IMR-90 (cell line): ENCODE measurements around the gene SLC25A2.

Experiments
- BHLHE40 ChIP-seq: fragments of 150-350 bp; IDR thresholded peaks from 2 replicates; pipeline ENCODE4 v1.6.1; 2016; ENCODE audit warnings: mild to moderate bottlenecking, low read depth, low read length
- CEBPB ChIP-seq: IDR thresholded peaks from 2 replicates; pipeline ENCODE4 v1.6.1; 2012; ENCODE audit warnings: low read depth, low read length, improper control_type of control experiment
- CHD1 ChIP-seq: IDR thresholded peaks from 2 replicates; pipeline ENCODE4 v1.6.1; 2012; ENCODE audit warnings: low read depth, low read length, improper control_type of control experiment
- CTCF ChIP-seq: conservative IDR thresholded peaks from 2 replicates; pipeline ENCODE4 v1.5.1; 2012; ENCODE audit warnings: mild to moderate bottlenecking, low read depth, low read length, improper control_type of control experiment
- ELK1 ChIP-seq: fragments of 150-350 bp; IDR thresholded peaks from 2 replicates; pipeline ENCODE4 v1.6.1; 2016; ENCODE audit warnings: low read depth, mild to moderate bottlenecking, low read length, moderate library complexity, borderline replicate concordance
- MAFK ChIP-seq: IDR thresholded peaks from 2 replicates; pipeline ENCODE4 v1.6.1; 2012; ENCODE audit warnings: low read depth, low read length, improper control_type of control experiment
- MAZ ChIP-seq: IDR thresholded peaks from 2 replicates; pipeline ENCODE4 v1.6.1; 2012; ENCODE audit warnings: low read depth, mild to moderate bottlenecking, low read length, improper control_type of control experiment, moderate library complexity, borderline replicate concordance
- MXI1 ChIP-seq: IDR thresholded peaks from 2 replicates; pipeline ENCODE4 v1.6.1; 2012; ENCODE audit warnings: low read depth, mild to moderate bottlenecking, low read length, moderate library complexity, borderline replicate concordance
- NFE2L2 ChIP-seq: fragments of 150-350 bp; IDR thresholded peaks from 2 replicates; pipeline ENCODE4 v1.6.1; 2016; ENCODE audit warnings: low read depth, mild to moderate bottlenecking, low read length
- POLR2A ChIP-seq: IDR thresholded peaks from 2 replicates; pipeline ENCODE4 v1.6.1; 2012; ENCODE audit warnings: mild to moderate bottlenecking, low read depth, low read length
- RAD21 ChIP-seq: IDR thresholded peaks from 2 replicates; pipeline ENCODE4 v1.6.1; 2012; ENCODE audit warnings: low read length, improper control_type of control experiment
- RFX5 ChIP-seq: IDR thresholded peaks from 2 replicates; pipeline ENCODE4 v1.8.0; 2012; ENCODE audit warnings: low read depth, mild to moderate bottlenecking, low read length, moderate library complexity
- SMC3 ChIP-seq: fragments of 150-350 bp; IDR thresholded peaks from 2 replicates; pipeline ENCODE4 v1.6.1; 2016; ENCODE audit warnings: low read depth, mild to moderate bottlenecking, antibody characterized with exemption, low read length, moderate library complexity
- TF ChIP-seq, protein P1 (sequence below): fragments of 150-350 bp; IDR thresholded peaks from 2 replicates; pipeline ENCODE4 v1.6.1; 2017; ENCODE audit warnings: mild to moderate bottlenecking, antibody characterized with exemption, low read length, low read depth

- TF ChIP-seq CTCF (no peak), ELK1 (no peak), POLR2A (no peak), CHD1 (no peak), MAFK (no peak), CEBPB (no peak), RAD21 (no peak), MXI1 (no peak), BHLHE40 (no peak), MAZ (no peak), SMC3 (no peak), NFE2L2 (no peak), RFX5 (no peak)
- TF ChIP-seq, protein P1, sequence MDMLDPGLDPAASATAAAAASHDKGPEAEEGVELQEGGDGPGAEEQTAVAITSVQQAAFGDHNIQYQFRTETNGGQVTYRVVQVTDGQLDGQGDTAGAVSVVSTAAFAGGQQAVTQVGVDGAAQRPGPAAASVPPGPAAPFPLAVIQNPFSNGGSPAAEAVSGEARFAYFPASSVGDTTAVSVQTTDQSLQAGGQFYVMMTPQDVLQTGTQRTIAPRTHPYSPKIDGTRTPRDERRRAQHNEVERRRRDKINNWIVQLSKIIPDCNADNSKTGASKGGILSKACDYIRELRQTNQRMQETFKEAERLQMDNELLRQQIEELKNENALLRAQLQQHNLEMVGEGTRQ: no peak
These were observed 40.2 kb upstream of the SLC25A2 start for GRCh38 chr5:141343953-141344463.
